ENCODE data around the gene STXBP3. TPM values are rescaled to one million over a fixed set of nuclear protein-coding genes. Genes with fewer than 3 reads are reported as not detected.

STXBP3 gene
- total RNA-seq, 4 donors from 2014 or later = 51.0 to 75.8 (median 68.9) TPM

- Histone ChIP-seq H3K9me3 (no peaks in the 10 kb centered on the region), H3K27me3 (no peaks in the 10 kb centered on the region), H3K36me3 (peaks cover 0 to 88% (median 6%) of the 10 kb centered on the region in 3 donors), H3K4me1 (peaks cover 0 to 5% (median 0%) of the 10 kb centered on the region in 4 donors), H3K4me3 (no peak overlapping the region), H3K27ac (no peak overlapping the region)
- DNase-seq (ENCODE audit: low spot score in 2 of 2) = no peak
- TF ChIP-seq EP300 (IDR thresholded peaks at IDR 0.05) = no peak
- no peak for TF ChIP-seq CTCF (IDR thresholded peaks at IDR 0.05)
- no peak for TF ChIP-seq POLR2A (IDR thresholded peaks at IDR 0.05)
Observed at GRCh38 chr1:108801101-108801500, 54.6 kb downstream of the STXBP3 start.

- WGBS, 2 donors = 97 to 98% methylated on average over 11 of the region's 11 CpGs
- TF ChIP-seq EP300 (IDR thresholded peaks at IDR 0.05) (no peak), CTCF (IDR thresholded peaks at IDR 0.05) (no peak), POLR2A (IDR thresholded peaks at IDR 0.05) (no peak)
- H3K27me3 ChIP-seq = no peaks in the 10 kb centered on the region
- no peak overlapping the region for H3K27ac ChIP-seq
- no peaks in the 10 kb centered on the region for H3K9me3 ChIP-seq
- no peak for DNase-seq (ENCODE audit: low spot score in 2 of 2)
- H3K4me1 ChIP-seq = peaks cover 0 to 5% (median 0%) of the 10 kb centered on the region in 4 donors
- no peak overlapping the region for H3K4me3 ChIP-seq
- peaks cover 0 to 89% (median 18%) of the 10 kb centered on the region in 3 donors for H3K36me3 ChIP-seq
Observed at GRCh38 chr1:108803548-108803947, 57.1 kb downstream of the STXBP3 start.

GRCh38 chr1:108808438-108808837 is 62.0 kb downstream of the STXBP3 start:
- Histone ChIP-seq H3K4me3 (no peak overlapping the region), H3K4me1 (no peaks in the 10 kb centered on the region), H3K9me3 (no peaks in the 10 kb centered on the region), H3K27me3 (no peaks in the 10 kb centered on the region), H3K36me3 (peaks cover 0 to 61% (median 17%) of the 10 kb centered on the region in 3 donors), H3K27ac (no peak overlapping the region)
- WGBS, 2 donors = 88% methylated on average over 4 of the region's 4 CpGs
- no peak for DNase-seq (ENCODE audit: low spot score in 2 of 2)
- TF ChIP-seq POLR2A (IDR thresholded peaks at IDR 0.05) (no peak), EP300 (IDR thresholded peaks at IDR 0.05) (no peak), CTCF (IDR thresholded peaks at IDR 0.05) (no peak)

- no peak for DNase-seq (ENCODE audit: low spot score in 2 of 2)
- Histone ChIP-seq H3K4me1 (peaks cover 0 to 21% (median 10%) of the 10 kb centered on the region in 4 donors), H3K9me3 (no peaks in the 10 kb centered on the region), H3K27ac (no peak overlapping the region), H3K27me3 (no peaks in the 10 kb centered on the region), H3K36me3 (peaks cover 0 to 32% (median 11%) of the 10 kb centered on the region in 3 donors), H3K4me3 (no peak overlapping the region)
- WGBS, 2 donors = 87 to 90% methylated on average over 3 of the region's 3 CpGs
- TF ChIP-seq EP300 (IDR thresholded peaks at IDR 0.05) = no peak
Observed at GRCh38 chr1:108811611-108812010, 65.1 kb downstream of the STXBP3 start.

- TF ChIP-seq EP300 (IDR thresholded peaks at IDR 0.05) (no peak), CTCF (IDR thresholded peaks at IDR 0.05) (no peak), POLR2A (IDR thresholded peaks at IDR 0.05) (no peak)
- H3K36me3 ChIP-seq = peaks cover 0 to 16% (median 4%) of the 10 kb centered on the region in 3 donors
- 82 to 84% methylated on average over 2 of the region's 2 CpGs for WGBS, 2 donors
- no peak overlapping the region for H3K4me3 ChIP-seq
- peaks cover 0 to 31% (median 10%) of the 10 kb centered on the region in 4 donors for H3K4me1 ChIP-seq
- H3K27ac ChIP-seq = no peak overlapping the region
- DNase-seq (ENCODE audit: low spot score in 2 of 2) = no peak
- H3K9me3 ChIP-seq = no peaks in the 10 kb centered on the region
- no peaks in the 10 kb centered on the region for H3K27me3 ChIP-seq
Observed at GRCh38 chr1:108813326-108813725, 66.9 kb downstream of the STXBP3 start.

Measured in tibial nerve (tissue), 4 donors.